K562 (cell line): ENCODE measurements around the gene ARFRP1.

Experiments
- FOXA1 ChIP-seq: fragments of 450-650 bp; IDR thresholded peaks from 2 replicates; pipeline ENCODE4 v1.6.1; 2016; ENCODE audit warnings: mild to moderate bottlenecking, borderline replicate concordance
- JUN ChIP-seq, 2 experiments: sonication (generic) in 1 of 2; formaldehyde crosslinking in 1 of 2; IDR thresholded peaks; 2 replicates each; pipeline versions ENCODE4 v1.6.1 to v1.8.0; 2012 to 2022; ENCODE audit warnings: borderline replicate concordance in 2 of 2, mild to moderate bottlenecking in 2 of 2, improper control_type of control experiment in 1 of 2, low read depth in 1 of 2, low read length in 1 of 2, missing genetic modification reagents in 1 of 2
- TF ChIP-seq, protein P1 (sequence below): sonication (generic); formaldehyde crosslinking; IDR thresholded peaks from 2 replicates; pipeline ENCODE4 v1.5.0; 2020; ENCODE audit warnings: missing genetic modification reagents

DNA sequence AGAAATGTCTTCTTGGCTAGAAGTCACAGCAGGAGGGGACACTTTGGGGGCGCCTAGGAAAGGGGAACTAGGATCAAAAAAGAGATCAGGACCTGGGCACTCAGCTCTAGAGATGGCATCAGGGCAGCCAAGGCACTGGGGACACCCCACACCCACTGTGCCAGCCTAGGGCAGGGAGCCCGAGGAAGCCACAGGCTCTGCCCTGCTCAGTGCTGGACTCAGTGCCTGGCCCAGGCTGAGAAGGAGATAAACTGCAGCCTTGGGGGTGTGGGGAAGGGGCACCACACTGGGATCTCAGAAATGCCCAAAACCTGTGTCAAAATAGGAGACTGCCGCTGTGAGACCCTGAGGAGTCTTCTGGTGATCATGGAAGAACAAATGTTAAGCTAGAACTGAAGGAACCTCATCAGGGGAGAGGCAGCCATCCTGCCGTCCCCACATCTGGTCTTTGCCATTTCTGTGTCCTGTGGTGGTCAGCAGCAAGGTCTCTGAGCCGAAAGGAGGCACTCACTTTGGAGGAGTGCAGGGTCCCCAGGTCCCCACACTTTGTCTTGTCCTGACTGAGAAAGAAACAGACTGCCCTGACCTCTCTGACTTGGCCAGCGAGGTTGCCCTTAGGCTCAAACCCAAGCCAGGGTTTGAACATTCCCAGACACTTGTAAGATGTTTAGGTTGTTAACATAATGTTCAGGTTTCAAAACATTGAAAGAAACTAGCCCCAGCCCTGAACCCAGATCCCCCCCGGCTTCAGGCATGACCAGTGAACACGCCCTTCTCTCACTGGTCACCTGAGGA lies 2.3 kb downstream of the ARFRP1 start:
- TF ChIP-seq, protein P1, sequence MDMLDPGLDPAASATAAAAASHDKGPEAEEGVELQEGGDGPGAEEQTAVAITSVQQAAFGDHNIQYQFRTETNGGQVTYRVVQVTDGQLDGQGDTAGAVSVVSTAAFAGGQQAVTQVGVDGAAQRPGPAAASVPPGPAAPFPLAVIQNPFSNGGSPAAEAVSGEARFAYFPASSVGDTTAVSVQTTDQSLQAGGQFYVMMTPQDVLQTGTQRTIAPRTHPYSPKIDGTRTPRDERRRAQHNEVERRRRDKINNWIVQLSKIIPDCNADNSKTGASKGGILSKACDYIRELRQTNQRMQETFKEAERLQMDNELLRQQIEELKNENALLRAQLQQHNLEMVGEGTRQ (CRISPR knock-in tag), result no peak
- TF ChIP-seq FOXA1, result no peak
- no peak for TF ChIP-seq JUN (IDR thresholded peaks at IDR 0.05; ENCODE audit: borderline replicate concordance, low read depth, low read length)
- TF ChIP-seq JUN (CRISPR knock-in tag; IDR thresholded peaks at IDR 0.05; ENCODE audit: borderline replicate concordance), result no peak
